Adrenal gland (tissue), 5 donors: Measurements from ENCODE around the gene OR5I1.

Experiments used
- POLR2A ChIP-seq, 2 donors: fragments of 450-650 bp; IDR thresholded peaks; one replicate each; pipeline ENCODE4 v1.6.1; 2017; ENCODE audit warnings: antibody characterized with exemption in 2 of 2, mild to moderate bottlenecking in 2 of 2, moderate library complexity in 1 of 2
- TF ChIP-seq, protein P1 (sequence below), 6 experiments: fragments of 450-650 bp in 4 of 6; fragments of 200-600 bp in 2 of 6; sonication (generic) in 1 of 6; IDR thresholded peaks; 1 replicate in 5 of 6; 2 replicates in 1 of 6; pipeline versions ENCODE4 v1.5.1 to v1.8.0; 2016 to 2021; ENCODE audit warnings: antibody characterized with exemption in 6 of 6, mild to moderate bottlenecking in 2 of 6, moderate library complexity in 1 of 6
- donor health status: DM: no; HTN: no; CAD: no.

GRCh38 chr11:55942785-55943392, 6.7 kb upstream of the OR5I1 start:
- TF ChIP-seq POLR2A (IDR thresholded peaks at IDR 0.05) = no peak
- TF ChIP-seq, protein P1, sequence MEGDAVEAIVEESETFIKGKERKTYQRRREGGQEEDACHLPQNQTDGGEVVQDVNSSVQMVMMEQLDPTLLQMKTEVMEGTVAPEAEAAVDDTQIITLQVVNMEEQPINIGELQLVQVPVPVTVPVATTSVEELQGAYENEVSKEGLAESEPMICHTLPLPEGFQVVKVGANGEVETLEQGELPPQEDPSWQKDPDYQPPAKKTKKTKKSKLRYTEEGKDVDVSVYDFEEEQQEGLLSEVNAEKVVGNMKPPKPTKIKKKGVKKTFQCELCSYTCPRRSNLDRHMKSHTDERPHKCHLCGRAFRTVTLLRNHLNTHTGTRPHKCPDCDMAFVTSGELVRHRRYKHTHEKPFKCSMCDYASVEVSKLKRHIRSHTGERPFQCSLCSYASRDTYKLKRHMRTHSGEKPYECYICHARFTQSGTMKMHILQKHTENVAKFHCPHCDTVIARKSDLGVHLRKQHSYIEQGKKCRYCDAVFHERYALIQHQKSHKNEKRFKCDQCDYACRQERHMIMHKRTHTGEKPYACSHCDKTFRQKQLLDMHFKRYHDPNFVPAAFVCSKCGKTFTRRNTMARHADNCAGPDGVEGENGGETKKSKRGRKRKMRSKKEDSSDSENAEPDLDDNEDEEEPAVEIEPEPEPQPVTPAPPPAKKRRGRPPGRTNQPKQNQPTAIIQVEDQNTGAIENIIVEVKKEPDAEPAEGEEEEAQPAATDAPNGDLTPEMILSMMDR (IDR thresholded peaks at IDR 0.05) = peak; percentile 21 to 53 (median 34)
